Mucosa of descending colon (tissue), 3 donors: ENCODE results near the gene ERCC4. TPM values are rescaled to one million over a fixed set of nuclear protein-coding genes. Genes with fewer than 3 reads are reported as not detected.
A peak's percentile ranks its signal among the peaks of the same experiment; 100 is the strongest.

Source experiments
- ATAC-seq: fragments of 200-7000 bp; cut with Tn5 transposase; one replicate; pipeline ENCODE4 v1.9.1; 2020; ENCODE audit warnings: mild to moderate bottlenecking, moderate library complexity
- DNase-seq, 3 donors: peaks; one replicate each; pipeline ENCODE4 v3.0.0-alpha.2; 2020
- H3K36me3 ChIP-seq: fragments of 200-600 bp; one replicate; pipeline ENCODE4 v1.8.0; 2021; ENCODE audit warnings: low read depth, mild to moderate bottlenecking
- H3K4me1 ChIP-seq: fragments of 200-600 bp; one replicate; pipeline ENCODE4 v1.8.0; 2021; ENCODE audit warnings: low read depth, mild to moderate bottlenecking
- H3K4me3 ChIP-seq: fragments of 200-600 bp; one replicate; pipeline ENCODE4 v1.8.0; 2021; ENCODE audit warnings: mild to moderate bottlenecking
- H3K9me3 ChIP-seq: fragments of 200-600 bp; one replicate; pipeline ENCODE4 v1.8.0; 2021; ENCODE audit warnings: mild to moderate bottlenecking
- intact Hi-C, 2 donors: fragments of 100-400 bp; cut with DNase I in 1 of 2; cut with micrococcal nuclease in 1 of 2; formaldehyde crosslinking; loops; one replicate each; pipeline versions ENCODE4 v1.11.0 to v1.11.1; 2022; cut with DNase I, micrococcal nuclease
- total RNA-seq, 3 donors: library from RNA; stranded (reverse); fragmentation: NEBNext Ultra II Directional in 2 of 3; extraction: Animal tissue kit (Norgen Biotek cat#: 25700) in 2 of 3; gene quantifications; one replicate each; pipeline versions ENCODE4 v1.2.1 to v1.2.4, GENCODE V29; 2021 to 2023
- TF ChIP-seq, protein P1 (sequence below): fragments of 200-600 bp; IDR thresholded peaks from one replicate; pipeline ENCODE4 v1.8.0; 2022; ENCODE audit warnings: antibody characterized with exemption, mild to moderate bottlenecking
- donor health status: DM: no; HTN: no; CAD: no; lungs with moderate emphysema.
- donor health status: DM: no; HTN: no; CAD: no.
- donor health status: DM: no; HTN: yes; CAD: no.

ERCC4 gene
- total RNA-seq, 3 donors from 2014 or later = 5.9 to 8.7 (median 7.1) TPM

DNA sequence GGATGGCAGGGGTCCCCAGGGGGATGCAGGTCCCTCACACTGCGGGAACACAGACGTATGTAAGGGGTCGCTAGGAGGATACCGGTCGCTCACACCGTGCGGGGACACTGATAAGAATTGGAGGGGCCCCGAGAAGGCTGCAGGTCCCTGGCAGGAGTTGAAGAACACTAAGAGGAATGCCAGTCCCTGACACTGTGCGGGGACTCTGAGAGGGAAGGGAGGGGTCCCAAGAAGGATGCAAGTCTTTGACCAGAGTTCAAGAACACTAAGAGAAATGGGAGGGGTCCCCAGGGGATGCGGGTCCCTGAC is 510 bp downstream of the ERCC4 start:
- no peaks in the 10 kb centered on the region for H3K9me3 ChIP-seq
- DNase-seq (no peak), ATAC-seq (no peak)
- intact Hi-C loops = no loop called here
- no peaks in the 10 kb centered on the region for H3K4me1 ChIP-seq
- TF ChIP-seq, protein P1, sequence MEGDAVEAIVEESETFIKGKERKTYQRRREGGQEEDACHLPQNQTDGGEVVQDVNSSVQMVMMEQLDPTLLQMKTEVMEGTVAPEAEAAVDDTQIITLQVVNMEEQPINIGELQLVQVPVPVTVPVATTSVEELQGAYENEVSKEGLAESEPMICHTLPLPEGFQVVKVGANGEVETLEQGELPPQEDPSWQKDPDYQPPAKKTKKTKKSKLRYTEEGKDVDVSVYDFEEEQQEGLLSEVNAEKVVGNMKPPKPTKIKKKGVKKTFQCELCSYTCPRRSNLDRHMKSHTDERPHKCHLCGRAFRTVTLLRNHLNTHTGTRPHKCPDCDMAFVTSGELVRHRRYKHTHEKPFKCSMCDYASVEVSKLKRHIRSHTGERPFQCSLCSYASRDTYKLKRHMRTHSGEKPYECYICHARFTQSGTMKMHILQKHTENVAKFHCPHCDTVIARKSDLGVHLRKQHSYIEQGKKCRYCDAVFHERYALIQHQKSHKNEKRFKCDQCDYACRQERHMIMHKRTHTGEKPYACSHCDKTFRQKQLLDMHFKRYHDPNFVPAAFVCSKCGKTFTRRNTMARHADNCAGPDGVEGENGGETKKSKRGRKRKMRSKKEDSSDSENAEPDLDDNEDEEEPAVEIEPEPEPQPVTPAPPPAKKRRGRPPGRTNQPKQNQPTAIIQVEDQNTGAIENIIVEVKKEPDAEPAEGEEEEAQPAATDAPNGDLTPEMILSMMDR = no peak
- peak overlapping the region; percentile 64 for H3K4me3 ChIP-seq
- no peaks in the 10 kb centered on the region for H3K36me3 ChIP-seq

DNA sequence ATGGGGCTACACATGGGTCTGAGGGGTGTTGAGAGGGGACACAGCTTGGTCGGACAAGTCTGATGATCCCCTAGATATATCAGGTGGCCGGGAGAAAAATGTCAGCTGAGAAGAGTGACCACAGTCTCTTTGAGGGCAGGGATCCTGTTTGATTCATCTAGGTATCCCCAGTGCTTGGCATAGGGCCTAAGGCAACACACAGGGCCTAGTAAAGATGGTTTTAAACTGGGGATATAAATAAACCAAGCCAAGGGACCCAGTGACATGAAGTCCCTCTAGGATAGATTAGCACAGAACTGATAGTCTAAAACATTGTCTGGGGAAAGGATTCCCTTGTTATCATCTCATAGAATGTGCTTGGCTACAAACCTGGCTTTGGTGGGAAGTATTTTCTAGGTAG is 1.4 kb downstream of the ERCC4 start:
- TF ChIP-seq, protein P1 = no peak
- intact Hi-C loops = no loop called here
- H3K4me1 ChIP-seq = no peaks in the 10 kb centered on the region
- ATAC-seq (no peak), DNase-seq (no peak)
- no peaks in the 10 kb centered on the region for H3K9me3 ChIP-seq
- no peak overlapping the region for H3K4me3 ChIP-seq
- H3K36me3 ChIP-seq = no peaks in the 10 kb centered on the region

DNA sequence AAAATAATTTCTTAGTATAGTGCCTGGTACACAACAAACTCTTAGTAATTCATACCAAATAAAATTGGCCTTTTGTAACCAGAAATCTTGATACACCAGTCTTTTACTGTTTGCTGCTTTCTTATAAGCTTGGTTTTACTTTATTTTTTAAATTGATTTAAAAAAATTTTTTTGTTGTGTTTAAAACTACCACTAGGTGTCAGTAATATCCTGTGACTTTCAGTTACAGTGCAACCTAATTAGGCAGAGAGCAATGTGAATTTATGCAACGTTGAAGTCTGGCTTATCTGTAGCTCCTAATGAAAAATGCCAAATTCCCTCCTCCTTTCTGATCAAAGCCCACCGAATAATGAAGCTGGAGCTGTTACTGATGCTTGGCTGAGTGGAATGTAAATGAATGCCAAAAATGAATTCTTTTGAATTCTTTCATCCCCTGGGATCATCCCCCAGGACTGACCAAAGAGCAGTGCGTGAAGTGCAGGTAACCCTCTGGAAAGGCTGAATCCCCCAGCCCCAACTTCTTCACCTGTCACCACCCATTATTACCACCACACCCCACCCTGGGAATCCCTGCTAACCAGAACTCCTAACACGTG is 3.8 kb downstream of the ERCC4 start:
- intact Hi-C loops = no loop called here
- DNase-seq = no peak
- Histone ChIP-seq H3K4me3 (no peak overlapping the region), H3K36me3 (no peaks in the 10 kb centered on the region), H3K9me3 (no peaks in the 10 kb centered on the region), H3K4me1 (no peaks in the 10 kb centered on the region)
- TF ChIP-seq, protein P1 = peak; percentile 14
- no peak for ATAC-seq

DNA sequence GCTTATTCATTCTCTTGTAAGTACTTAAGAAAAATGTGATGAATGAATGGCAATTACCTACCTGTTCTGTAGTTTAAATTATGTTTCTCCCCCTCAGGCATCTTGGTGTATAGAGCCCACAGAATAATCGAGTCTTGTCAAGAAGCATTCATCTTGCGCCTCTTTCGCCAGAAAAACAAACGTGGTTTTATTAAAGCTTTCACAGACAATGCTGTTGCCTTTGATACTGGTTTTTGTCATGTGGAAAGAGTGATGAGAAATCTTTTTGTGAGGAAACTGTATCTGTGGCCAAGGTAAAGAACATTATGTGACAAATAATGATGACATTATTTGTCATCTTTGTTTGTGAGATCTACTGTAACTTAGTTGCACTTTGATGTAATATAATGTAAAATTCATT is 6.5 kb downstream of the ERCC4 start:
- Histone ChIP-seq H3K4me1 (no peaks in the 10 kb centered on the region), H3K9me3 (no peaks in the 10 kb centered on the region), H3K36me3 (no peaks in the 10 kb centered on the region), H3K4me3 (no peak overlapping the region)
- TF ChIP-seq, protein P1 = no peak
- intact Hi-C loops = no loop called here
- DNase-seq (no peak), ATAC-seq (no peak)

DNA sequence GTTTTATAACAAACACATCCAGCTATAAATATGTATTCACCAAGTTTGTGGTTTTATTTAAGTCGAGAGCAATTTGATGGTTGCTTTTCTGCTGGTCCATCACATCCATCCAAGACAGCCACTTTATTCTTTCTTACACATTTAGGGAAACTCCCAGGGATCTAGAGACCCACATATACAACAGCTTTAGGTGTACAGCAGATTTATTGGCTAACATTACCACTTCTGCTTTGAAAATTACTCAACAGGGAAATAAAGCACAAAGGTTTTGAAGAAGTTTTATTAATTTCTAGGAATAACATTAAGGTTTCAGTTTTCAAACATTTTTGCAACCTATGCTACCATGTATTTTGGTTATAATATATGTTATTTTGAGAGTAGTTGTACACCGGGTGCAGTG is 6.9 kb downstream of the ERCC4 start:
- H3K4me1 ChIP-seq = no peaks in the 10 kb centered on the region
- ATAC-seq (no peak), DNase-seq (no peak)
- no peaks in the 10 kb centered on the region for H3K9me3 ChIP-seq
- no peaks in the 10 kb centered on the region for H3K36me3 ChIP-seq
- no peak overlapping the region for H3K4me3 ChIP-seq
- intact Hi-C loops = no loop called here
- TF ChIP-seq, protein P1 = no peak

DNA sequence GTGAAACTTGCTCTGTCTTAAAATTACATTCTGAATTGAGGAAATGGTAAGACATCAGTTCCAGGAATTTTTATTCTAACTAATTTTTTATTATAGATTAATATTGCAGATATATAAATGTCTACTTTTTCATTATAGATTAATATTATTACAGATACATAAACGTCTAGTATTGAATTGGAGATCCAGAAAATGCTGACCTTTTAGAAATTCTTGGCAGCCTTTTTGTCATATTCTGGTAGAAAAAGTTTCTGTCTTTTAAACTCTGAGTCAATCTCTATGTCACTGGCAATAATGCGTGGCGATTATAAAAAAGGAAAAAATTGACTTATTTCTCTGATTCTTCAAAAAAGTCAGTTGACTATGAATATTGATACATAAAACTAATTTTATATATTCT is 8.7 kb downstream of the ERCC4 start:
- no peak overlapping the region for H3K4me3 ChIP-seq
- no peaks in the 10 kb centered on the region for H3K4me1 ChIP-seq
- H3K9me3 ChIP-seq = no peaks in the 10 kb centered on the region
- no peak for DNase-seq
- TF ChIP-seq, protein P1 = no peak
- ATAC-seq = no peak
- intact Hi-C loops = no loop called here
- no peaks in the 10 kb centered on the region for H3K36me3 ChIP-seq
